Motor neuron (in vitro differentiated cells): ENCODE data around the gene CLCNKB. TPM values are rescaled to one million over a fixed set of nuclear protein-coding genes. Genes with fewer than 3 reads are reported as not detected.
"Not testable (repeated sequence)": the region's sequence is repeated elsewhere in the genome, so short reads cannot be mapped to it uniquely, and the experiment has no call there.

Experiments
- ATAC-seq, 8 experiments: fragments of 200-7000 bp; cut with Tn5 transposase; replicated peaks in 6 of 8; 2 replicates each; pipeline ENCODE4 v1.8.0; 2021; ENCODE audit warnings: mild to moderate bottlenecking in 8 of 8, moderate library complexity in 8 of 8
- H3K27ac ChIP-seq, 2 donors: fragments of 250-450 bp; sonication (Bioruptor Pico); 2 replicates each; pipeline ENCODE4 v1.9.0; 2021; ENCODE audit warnings: antibody characterized with exemption in 2 of 2, mild to moderate bottlenecking in 2 of 2, moderate library complexity in 1 of 2
- H3K4me1 ChIP-seq, 2 donors: fragments of 250-450 bp; sonication (Bioruptor Pico); replicated peaks in 1 of 2; 2 replicates each; pipeline ENCODE4 v1.6.1; 2021; ENCODE audit warnings: antibody characterized with exemption in 2 of 2, mild to moderate bottlenecking in 2 of 2, moderate library complexity in 1 of 2
- H3K4me3 ChIP-seq, 5 donors: fragments of 250-450 bp; sonication (Bioruptor Pico); 2 replicates each; pipeline ENCODE4 v1.9.0; 2021; ENCODE audit warnings: antibody characterized with exemption in 5 of 5, mild to moderate bottlenecking in 5 of 5, moderate library complexity in 4 of 5
- WGBS, 10 experiments: fragments of 450-650 bp; shearing (Covaris generic); methylation state at CpG; one replicate each; pipeline ENCODE4 v1.0.0; 2022; 5-methylcytosine and 5-hydroxymethylcytosine counted together
- in situ Hi-C, 9 experiments: fragments of 400-800 bp; cut with MboI; loops; one replicate each; pipeline ENCODE4 v1.15.0; 2021; ENCODE audit warnings: low sequenced_read_pairs in 9 of 9, low pct_unique_long_range_greater_than_20kb in 2 of 9; ENCODE audit not compliant: unreplicated experiment in 9 of 9
- total RNA-seq, 8 experiments: library from RNA; unstranded; fragments of 300-600 nt; gene quantifications; 2 replicates each; pipeline versions ENCODE4 v1.2.3 to v1.2.4, GENCODE V29; 2022

Gene CLCNKB
- total RNA-seq, 8 experiments from 2014 or later: 0.09 to 0.43 (median 0.21) TPM; not detected in 3

DNA sequence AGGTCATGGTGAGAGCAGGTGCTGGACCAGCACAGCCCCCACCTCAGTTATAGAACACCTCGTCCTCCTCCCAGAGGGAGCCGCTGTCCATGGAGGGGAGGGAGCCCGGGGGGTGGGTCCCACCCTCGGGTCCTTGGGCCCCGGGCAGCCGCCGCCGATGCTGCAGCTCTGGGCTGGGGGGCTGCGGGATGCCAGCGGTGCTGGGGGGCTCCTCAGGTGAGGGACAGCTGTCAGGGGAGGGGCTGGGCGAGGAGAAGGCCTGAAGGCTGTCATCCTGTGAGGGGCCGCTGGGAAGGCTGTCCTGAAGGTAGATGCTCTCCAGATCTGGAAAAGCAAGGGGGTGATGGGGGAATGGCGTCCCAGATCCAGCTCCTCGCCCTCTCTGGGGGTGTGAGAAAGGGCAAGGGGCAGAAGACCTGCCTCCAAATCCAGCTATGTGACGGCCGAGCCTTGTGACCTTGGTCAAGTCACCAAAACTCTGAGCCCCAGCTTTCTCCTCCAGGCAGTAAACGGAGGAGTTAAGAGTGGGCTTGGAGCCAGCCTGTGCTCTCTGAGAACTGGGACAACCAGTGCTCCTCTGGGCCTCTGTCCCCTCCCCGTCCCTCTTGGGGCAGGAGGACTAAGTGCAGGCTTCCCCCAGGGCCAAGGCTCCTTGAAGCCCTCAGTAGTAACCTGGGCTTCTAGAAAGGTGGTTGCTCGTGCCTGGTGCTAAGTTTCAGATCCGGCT, 15.0 kb downstream of the CLCNKB start:
- in situ Hi-C loops, H3K27ac ChIP-seq, H3K4me1 ChIP-seq, ATAC-seq, H3K4me3 ChIP-seq: not testable (repeated sequence)
- WGBS, 10 experiments: no CpG with 5 or more reads among the region's 20 CpGs

- Histone ChIP-seq H3K27ac (no peak overlapping the region), H3K4me3 (no peak overlapping the region), H3K4me1 (peaks cover 16 to 17% of the 10 kb centered on the region in 2 donors)
- in situ Hi-C loops: no loop called here
- 80% methylated on average over 1 of the region's 3 CpGs; no CpG with 5 or more reads in 9 of the 10 experiments for WGBS, 10 experiments
- no peak for ATAC-seq
Measured at GRCh38 chr1:16061266-16061665, 17.7 kb downstream of the CLCNKB start.

DNA sequence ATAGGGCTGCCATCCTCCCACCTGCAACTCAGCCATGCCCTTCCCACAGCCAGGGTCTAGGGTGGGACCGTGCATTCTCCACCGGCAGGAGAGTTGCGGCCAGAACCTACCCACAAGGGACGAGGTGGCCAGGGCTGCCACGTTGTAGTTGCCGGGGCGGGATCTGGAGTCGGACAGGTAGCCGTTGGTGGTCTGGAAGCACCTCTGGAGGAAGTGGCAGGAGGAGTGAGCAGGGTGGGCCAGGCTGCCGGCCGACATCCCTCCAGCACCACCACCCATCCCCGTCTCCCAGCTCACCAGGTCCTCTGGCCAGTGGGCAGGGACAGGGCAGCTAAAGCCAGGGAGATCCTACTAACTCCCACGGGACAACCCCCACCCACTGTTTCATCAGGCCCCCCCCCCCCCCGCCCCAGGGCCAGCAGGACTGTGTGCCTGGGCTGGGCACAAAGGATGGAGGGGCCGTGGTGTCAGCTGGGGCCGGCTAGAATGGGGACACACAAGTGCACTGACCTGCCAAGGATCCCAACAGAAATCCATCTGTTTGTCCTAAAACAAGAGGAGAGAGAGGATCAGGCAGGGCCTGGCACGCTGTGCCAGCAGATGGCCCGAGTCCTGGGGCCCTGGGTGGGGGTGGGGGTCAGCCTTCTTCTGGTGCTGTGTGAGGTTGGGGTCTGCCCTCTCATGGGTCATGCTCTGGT, 18.6 kb downstream of the CLCNKB start:
- no CpG with 5 or more reads among the region's 18 CpGs for WGBS, 10 experiments
- in situ Hi-C loops: not testable (repeated sequence)
- H3K4me1 ChIP-seq: peaks cover 23 to 25% of the 10 kb centered on the region in 2 donors

GRCh38 chr1:16062687-16063075, 19.1 kb downstream of the CLCNKB start:
- H3K4me3 ChIP-seq, H3K27ac ChIP-seq, in situ Hi-C loops, ATAC-seq: not testable (repeated sequence)
- 53 to 100% (median 80%) methylated on average over 1 to 5 of the region's 9 CpGs; no CpG with 5 or more reads in 3 of the 10 experiments for WGBS, 10 experiments
- peaks cover 29 to 31% of the 10 kb centered on the region in 2 donors for H3K4me1 ChIP-seq

More for the DNA sequence above, 18.6 kb downstream of the CLCNKB start:
- H3K4me3 ChIP-seq, H3K27ac ChIP-seq, ATAC-seq: not testable (repeated sequence)

DNA sequence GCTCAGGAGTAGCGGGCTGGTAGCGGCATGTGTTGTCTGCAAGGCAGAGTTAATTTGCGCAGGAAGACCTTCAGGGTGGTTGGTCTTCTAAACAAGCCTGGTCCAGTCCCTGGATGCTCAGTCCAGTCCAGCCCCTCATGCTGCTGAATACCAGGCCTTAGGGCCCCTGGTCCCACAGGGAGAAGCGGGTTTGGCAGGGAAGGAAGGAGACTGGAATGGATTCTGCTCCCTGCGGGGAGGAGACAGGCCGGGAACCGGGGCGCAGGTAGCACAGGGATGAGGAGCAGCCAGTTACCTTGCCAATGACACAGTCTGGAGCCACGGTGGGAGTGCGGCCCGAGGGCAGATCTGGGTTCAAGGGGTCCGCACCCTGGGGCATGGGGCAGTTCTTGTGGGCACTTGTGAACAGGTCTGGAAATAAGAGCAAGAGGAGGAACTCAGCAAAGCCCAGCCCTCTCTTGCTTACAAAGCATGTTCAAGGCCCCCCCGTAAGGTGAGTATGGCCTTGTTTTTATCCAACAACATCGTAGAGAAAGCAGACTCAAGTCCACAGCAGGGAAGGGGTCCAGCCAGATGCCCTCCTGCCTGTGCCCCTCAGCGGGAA, 19.7 kb downstream of the CLCNKB start:
- H3K4me3 ChIP-seq: no peak overlapping the region
- no peak overlapping the region for H3K27ac ChIP-seq
- ATAC-seq: no peak
- WGBS, 10 experiments: 49 to 100% (median 85%) methylated on average over 1 to 14 of the region's 15 CpGs; no CpG with 5 or more reads in 1 of the 10 experiments
- in situ Hi-C loops: no loop called here
- H3K4me1 ChIP-seq: peaks cover 35 to 37% of the 10 kb centered on the region in 2 donors

DNA sequence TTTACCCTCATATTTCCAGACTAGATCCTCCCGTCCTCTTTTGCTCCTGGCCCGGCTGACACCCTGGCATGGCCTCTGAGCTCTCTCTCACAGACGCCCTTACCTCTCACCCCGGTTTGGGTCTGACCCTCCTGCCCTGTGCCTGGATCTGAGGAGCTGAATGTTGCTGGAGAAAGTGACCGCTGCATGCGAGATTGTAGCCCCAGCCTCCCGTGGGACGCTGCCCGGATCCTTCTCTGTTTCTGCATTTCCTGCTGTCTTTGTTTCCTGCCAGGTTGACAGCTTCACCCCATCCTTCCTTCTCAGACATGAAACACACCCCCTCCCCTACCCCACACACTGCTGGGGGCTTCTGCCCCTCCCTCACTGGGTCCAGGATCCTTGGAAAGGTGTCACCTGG, 20.3 kb downstream of the CLCNKB start:
- in situ Hi-C loops: no loop called here
- H3K27ac ChIP-seq: peak overlapping the region in 1 of 2 donors; percentile 14
- ATAC-seq: no peak
- WGBS, 10 experiments: 0 to 90% (median 45%) methylated on average over 1 to 5 of the region's 9 CpGs; no CpG with 5 or more reads in 1 of the 10 experiments
- H3K4me3 ChIP-seq: no peak overlapping the region
- peaks cover 38 to 41% of the 10 kb centered on the region in 2 donors for H3K4me1 ChIP-seq

GRCh38 chr1:16064536-16065268, 21.1 kb downstream of the CLCNKB start:
- ATAC-seq: peak in 2 of 8 experiments; percentile 10
- H3K4me3 ChIP-seq: no peak overlapping the region
- H3K4me1 ChIP-seq: peaks cover 38 to 41% of the 10 kb centered on the region in 2 donors
- WGBS, 10 experiments: 0 to 100% (median 72%) methylated on average over 1 to 10 of the region's 13 CpGs; no CpG with 5 or more reads in 1 of the 10 experiments
- H3K27ac ChIP-seq: no peak overlapping the region
- in situ Hi-C loops: no loop called here

DNA sequence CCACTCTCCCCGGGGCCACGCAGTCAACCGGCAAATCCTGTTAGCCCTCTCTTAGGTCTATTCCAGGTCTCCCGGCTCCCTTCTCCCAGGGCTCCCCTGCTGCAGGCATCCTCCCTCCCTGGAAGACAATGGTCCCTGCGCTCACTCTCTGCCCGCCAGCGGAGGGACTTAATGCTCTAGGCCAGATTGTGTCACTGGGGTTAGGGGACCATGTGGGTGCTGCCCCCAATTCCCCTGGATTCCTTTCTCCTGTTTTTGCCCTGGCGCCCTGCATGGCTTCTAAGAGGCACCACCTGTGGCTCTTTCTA, 21.6 kb downstream of the CLCNKB start:
- ATAC-seq: no peak
- WGBS, 10 experiments: 58 to 100% (median 80%) methylated on average over 1 to 7 of the region's 8 CpGs; no CpG with 5 or more reads in 6 of the 10 experiments
- in situ Hi-C loops: no loop called here
- H3K4me1 ChIP-seq: peaks cover 38 to 41% of the 10 kb centered on the region in 2 donors
- H3K4me3 ChIP-seq: no peak overlapping the region
- H3K27ac ChIP-seq: no peak overlapping the region

- ATAC-seq: no peak
- 0 to 89% (median 70%) methylated on average over 1 to 4 of the region's 4 CpGs; no CpG with 5 or more reads in 4 of the 10 experiments for WGBS, 10 experiments
- no peak overlapping the region for H3K4me3 ChIP-seq
- in situ Hi-C loops: no loop called here
- peaks cover 38 to 41% of the 10 kb centered on the region in 2 donors for H3K4me1 ChIP-seq
- no peak overlapping the region for H3K27ac ChIP-seq
Measured at GRCh38 chr1:16066245-16066644, 22.7 kb downstream of the CLCNKB start.

GRCh38 chr1:16067127-16067768, 23.7 kb downstream of the CLCNKB start:
- H3K4me3 ChIP-seq: no peak overlapping the region
- H3K4me1 ChIP-seq: peaks cover 38 to 39% of the 10 kb centered on the region in 2 donors
- in situ Hi-C loops: no loop called here
- 0 to 65% (median 25%) methylated on average over 1 to 6 of the region's 6 CpGs; no CpG with 5 or more reads in 2 of the 10 experiments for WGBS, 10 experiments
- H3K27ac ChIP-seq: peak overlapping the region; percentile 17 to 29
- peak in 7 of 8 experiments; percentile 51 to 85 (median 80) for ATAC-seq

- no peak for ATAC-seq
- H3K4me3 ChIP-seq: no peak overlapping the region
- in situ Hi-C loops: no loop called here
- H3K4me1 ChIP-seq: peaks cover 40 to 46% of the 10 kb centered on the region in 2 donors
- WGBS, 10 experiments: 20 to 82% (median 65%) methylated on average over 1 to 8 of the region's 13 CpGs; no CpG with 5 or more reads in 4 of the 10 experiments
- H3K27ac ChIP-seq: peak overlapping the region in 1 of 2 donors; percentile 17
Measured at GRCh38 chr1:16067933-16068332, 24.4 kb downstream of the CLCNKB start.
